OCI-LY3 (cell line): ENCODE measurements around the gene KCTD21.

ENCODE experiments used
- H2AFZ ChIP-seq: fragments of 200-600, 300-600 bp; shearing (Covaris generic); 2 replicates; pipeline ENCODE4 v1.6.0; 2014; ENCODE audit warnings: antibody characterized with exemption, low read depth, low read length
- H3K27ac ChIP-seq: fragments of 200-600, 300-600 bp; sonication (generic); 2 replicates; pipeline ENCODE4 v1.5.1; 2014; ENCODE audit warnings: mild to moderate bottlenecking, low read length, moderate library complexity, mixed read lengths
- H3K27me3 ChIP-seq: fragments of 200-600, 300-600 bp; sonication (generic); 2 replicates; pipeline ENCODE4 v1.6.1; 2014; ENCODE audit warnings: low read depth, low read length, mixed read lengths
- H3K36me3 ChIP-seq: fragments of 200-600, 300-600 bp; sonication (generic); replicated peaks from 2 replicates; pipeline ENCODE3; 2014; ENCODE audit warnings: low read depth, low read length, mixed read lengths
- H3K4me1 ChIP-seq: fragments of 300-600, 200-600 bp; sonication (generic); 2 replicates; pipeline ENCODE4 v1.6.1; 2014; ENCODE audit warnings: low read length, mixed read lengths
- H3K4me2 ChIP-seq: fragments of 200-600, 300-600 bp; sonication (generic); 2 replicates; pipeline ENCODE4 v1.6.1; 2014; ENCODE audit warnings: low read length, mixed read lengths
- H3K4me3 ChIP-seq: fragments of 300-600, 200-600 bp; sonication (generic); 2 replicates; pipeline ENCODE4 v1.5.1; 2014; ENCODE audit warnings: antibody characterized with exemption, mild to moderate bottlenecking, low read length, moderate library complexity
- H3K79me2 ChIP-seq: fragments of 300-600, 200-600 bp; shearing (Covaris generic); 2 replicates; pipeline ENCODE4 v1.6.1; 2014; ENCODE audit warnings: mild to moderate bottlenecking, low read length, mixed read lengths
- H3K9ac ChIP-seq: fragments of 300-600, 200-600 bp; shearing (Covaris generic); 2 replicates; pipeline ENCODE4 v1.6.0; 2014; ENCODE audit warnings: mild to moderate bottlenecking, low read length, moderate library complexity
- H3K9me3 ChIP-seq: fragments of 200-600, 300-600 bp; shearing (Covaris generic); 2 replicates; pipeline ENCODE4 v1.6.1; 2014; ENCODE audit warnings: low read length, mixed read lengths; ENCODE audit not compliant: insufficient read depth
- H4K20me1 ChIP-seq: fragments of 200-600, 300-600 bp; sonication (generic); 2 replicates; pipeline ENCODE4 v1.6.1; 2016; ENCODE audit warnings: low read length, mixed read lengths; ENCODE audit not compliant: insufficient read depth
- CTCF ChIP-seq: fragments of 200-600, 300-600 bp; sonication (generic); IDR thresholded peaks from 2 replicates; pipeline ENCODE4 v1.5.1; 2014; ENCODE audit warnings: antibody characterized with exemption, low read length, low read depth
- EZH2phosphoT487 ChIP-seq: fragments of 200-600 bp; shearing (Covaris generic); IDR thresholded peaks from 2 replicates; pipeline ENCODE4 v1.6.1; 2018; ENCODE audit warnings: antibody characterized with exemption, mixed run types, low read depth

KCTD21 gene

GRCh38 chr11:78166855-78167469, 21.5 kb downstream of the KCTD21 start:
- no peaks in the 10 kb centered on the region for H3K79me2 ChIP-seq
- H3K9ac ChIP-seq: no peak overlapping the region
- H4K20me1 ChIP-seq: no peaks in the 10 kb centered on the region
- no peaks in the 10 kb centered on the region for H3K9me3 ChIP-seq
- TF ChIP-seq CTCF (no peak), EZH2phosphoT487 (no peak)
- H3K4me3 ChIP-seq: no peak overlapping the region
- no peak overlapping the region for H3K27ac ChIP-seq
- no peaks in the 10 kb centered on the region for H3K36me3 ChIP-seq
- H3K4me2 ChIP-seq: no peak overlapping the region
- no peaks in the 10 kb centered on the region for H3K27me3 ChIP-seq
- no peaks in the 10 kb centered on the region for H3K4me1 ChIP-seq
- no peak overlapping the region for H2AFZ ChIP-seq

GRCh38 chr11:78164471-78164870, 24.0 kb downstream of the KCTD21 start:
- TF ChIP-seq EZH2phosphoT487 (no peak), CTCF (no peak)
- Histone ChIP-seq H3K4me2 (no peak overlapping the region), H3K9ac (no peak overlapping the region), H3K27me3 (no peaks in the 10 kb centered on the region), H3K27ac (no peak overlapping the region), H3K9me3 (no peaks in the 10 kb centered on the region), H3K4me3 (no peak overlapping the region), H3K4me1 (no peaks in the 10 kb centered on the region), H3K36me3 (no peaks in the 10 kb centered on the region), H3K79me2 (no peaks in the 10 kb centered on the region), H2AFZ (no peak overlapping the region), H4K20me1 (no peaks in the 10 kb centered on the region)

GRCh38 chr11:78163828-78164227, 24.6 kb downstream of the KCTD21 start:
- H2AFZ ChIP-seq: no peak overlapping the region
- no peak overlapping the region for H3K9ac ChIP-seq
- no peaks in the 10 kb centered on the region for H3K4me1 ChIP-seq
- H3K4me2 ChIP-seq: no peak overlapping the region
- no peak overlapping the region for H3K4me3 ChIP-seq
- no peak overlapping the region for H3K27ac ChIP-seq
- no peaks in the 10 kb centered on the region for H4K20me1 ChIP-seq
- TF ChIP-seq EZH2phosphoT487: no peak
- TF ChIP-seq CTCF: no peak
- H3K36me3 ChIP-seq: no peaks in the 10 kb centered on the region
- no peaks in the 10 kb centered on the region for H3K79me2 ChIP-seq
- no peaks in the 10 kb centered on the region for H3K27me3 ChIP-seq
- H3K9me3 ChIP-seq: no peaks in the 10 kb centered on the region

GRCh38 chr11:78161962-78162371, 26.5 kb downstream of the KCTD21 start:
- H3K36me3 ChIP-seq: no peaks in the 10 kb centered on the region
- no peak for TF ChIP-seq EZH2phosphoT487
- no peak for TF ChIP-seq CTCF
- H4K20me1 ChIP-seq: no peaks in the 10 kb centered on the region
- no peak overlapping the region for H3K9ac ChIP-seq
- no peaks in the 10 kb centered on the region for H3K27me3 ChIP-seq
- no peaks in the 10 kb centered on the region for H3K9me3 ChIP-seq
- no peak overlapping the region for H3K4me3 ChIP-seq
- no peaks in the 10 kb centered on the region for H3K4me1 ChIP-seq
- no peak overlapping the region for H3K27ac ChIP-seq
- no peak overlapping the region for H3K4me2 ChIP-seq
- no peak overlapping the region for H2AFZ ChIP-seq
- no peaks in the 10 kb centered on the region for H3K79me2 ChIP-seq
